Transverse colon (tissue), 4 donors: ENCODE results near the gene AKR1C1. TPM values are rescaled to one million over a fixed set of nuclear protein-coding genes. Genes with fewer than 3 reads are reported as not detected.

ENCODE experiments used
- DNase-seq: peaks from one replicate; pipeline ENCODE4 v3.0.0-alpha.2; 2019
- H3K27ac ChIP-seq, 4 donors: fragments of 200-600 bp; sonication (generic); 2 replicates each; pipeline ENCODE4 v1.5.1; 2016 to 2018; ENCODE audit warnings: inconsistent platforms in 4 of 4
- H3K27me3 ChIP-seq: fragments of 200-600 bp; sonication (generic); 2 replicates; pipeline ENCODE4 v1.5.1; 2017; ENCODE audit warnings: inconsistent platforms
- H3K36me3 ChIP-seq, 4 donors: fragments of 200-600 bp; sonication (generic); 2 replicates each; pipeline ENCODE4 v1.5.1; 2017 to 2019; ENCODE audit warnings: inconsistent platforms in 4 of 4
- H3K4me1 ChIP-seq, 4 donors: fragments of 200-600 bp; sonication (generic); 2 replicates each; pipeline ENCODE4 v1.5.1; 2017 to 2020; ENCODE audit warnings: inconsistent platforms in 4 of 4
- H3K4me3 ChIP-seq, 4 donors: fragments of 200-600 bp; sonication (generic); 1 replicate in 1 of 4; 2 replicates in 3 of 4; pipeline versions ENCODE4 v1.5.1 to v1.6.1; 2017 to 2019; ENCODE audit warnings: inconsistent platforms in 4 of 4
- H3K9me3 ChIP-seq, 2 donors: fragments of 200-600 bp; sonication (generic); 2 replicates each; pipeline ENCODE4 v1.5.1; 2017 to 2019; ENCODE audit warnings: inconsistent platforms in 2 of 2
- EP300 ChIP-seq: sonication (generic); formaldehyde crosslinking; IDR thresholded peaks from one replicate; pipeline ENCODE4 v1.6.1; 2017; ENCODE audit warnings: antibody characterized with exemption, low read depth
- POLR2A ChIP-seq: fragments of 450-650 bp; IDR thresholded peaks from one replicate; pipeline ENCODE4 v1.6.1; 2016; ENCODE audit warnings: antibody characterized with exemption, mild to moderate bottlenecking, moderate library complexity
- POLR2AphosphoS5 ChIP-seq, 3 donors: sonication (generic); formaldehyde crosslinking; IDR thresholded peaks; one replicate each; pipeline ENCODE4 v1.6.1; 2016; ENCODE audit warnings: antibody characterized with exemption in 3 of 3
- WGBS, 2 donors: methylation state at CpG; one replicate each; pipeline ENCODE4 v1.1.5; 2018; ENCODE audit warnings: low coverage in 1 of 2; 5-methylcytosine and 5-hydroxymethylcytosine counted together
- in situ Hi-C, 4 donors: fragments of 200-750 bp; cut with MboI; loops; one replicate each; pipeline versions ENCODE4 v1.15.0 to v1.15.1; 2017; ENCODE audit warnings: low sequenced_read_pairs in 3 of 4, low pct_ligation_motif_present in 1 of 4, low pct_unique_long_range_greater_than_20kb in 1 of 4
- intact Hi-C: fragments of 100-400 bp; cut with DNase I; formaldehyde crosslinking; loops from one replicate; pipeline ENCODE4 v1.15.1; 2023; ENCODE audit warnings: low total_unique reads
- total RNA-seq, 4 donors: library from RNA; depleted of rRNA; stranded (reverse); fragments of >200 nt; gene quantifications; one replicate each; pipeline ENCODE4 v1.1.0, GENCODE V29; 2016
- TF ChIP-seq, protein P1 (sequence below), 5 experiments: fragments of 200-600 bp in 3 of 5; fragments of 450-650 bp in 2 of 5; sonication (generic) in 3 of 5; IDR thresholded peaks; 1 replicate in 2 of 5; 2 replicates in 3 of 5; pipeline ENCODE4 v1.5.1; 2016 to 2017; ENCODE audit warnings: antibody characterized with exemption in 5 of 5, inconsistent platforms in 3 of 5, mild to moderate bottlenecking in 2 of 5, moderate library complexity in 1 of 5

The AKR1C1 gene
- total RNA-seq, 4 donors from 2014 or later = 3.0 to 20.5 (median 14.2) TPM

DNA sequence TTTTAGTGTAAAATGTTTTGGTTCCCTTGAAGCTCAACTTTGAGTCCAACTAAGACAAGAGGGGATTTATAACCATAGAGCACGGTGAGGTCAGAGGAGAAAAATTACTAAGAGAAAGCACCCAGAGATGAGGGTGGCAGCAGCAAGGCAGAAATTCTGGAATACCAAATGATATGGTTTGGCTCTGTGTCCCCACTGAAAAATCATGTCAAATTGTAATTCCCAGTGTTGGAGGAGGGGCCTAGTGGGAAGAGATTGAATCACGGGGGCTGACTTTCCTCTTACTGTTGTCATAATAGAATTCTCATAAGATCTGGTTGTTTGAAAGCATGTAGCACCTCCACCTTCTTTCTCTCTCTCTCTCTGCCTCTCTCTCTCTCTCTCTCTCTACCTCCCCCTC lies 19.4 kb upstream of the AKR1C1 start:
- WGBS, 2 donors = 51 to 77% methylated on average over 2 of the region's 2 CpGs
- intact Hi-C loops = no loop called here

DNA sequence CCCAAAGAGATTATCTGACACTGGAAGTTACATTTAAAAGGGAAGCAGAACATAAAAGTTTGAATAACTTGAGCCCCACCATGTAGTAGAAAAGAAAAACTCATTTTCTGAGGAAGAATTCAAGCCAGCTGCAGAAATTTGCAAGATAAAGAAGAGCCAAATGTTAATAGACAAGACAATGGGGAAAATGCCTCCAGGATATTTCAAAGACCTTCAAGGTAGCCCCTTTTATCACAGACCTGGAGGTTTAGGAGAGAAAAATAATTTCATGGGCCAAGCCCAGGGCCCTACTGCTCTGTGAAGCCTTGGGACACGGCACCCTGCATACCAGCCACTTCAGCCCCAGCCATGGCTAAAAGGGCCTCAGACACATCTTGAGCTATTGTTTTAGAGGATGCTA lies 18.4 kb upstream of the AKR1C1 start:
- intact Hi-C loops = no loop called here
- H3K27me3 ChIP-seq = no peaks in the 10 kb centered on the region
- peaks cover 4 to 40% (median 15%) of the 10 kb centered on the region in 4 donors for H3K4me1 ChIP-seq
- 86 to 92% methylated on average over 1 of the region's 1 CpG for WGBS, 2 donors
- no peaks in the 10 kb centered on the region for H3K9me3 ChIP-seq
- no peak for TF ChIP-seq EP300
- TF ChIP-seq, protein P1, sequence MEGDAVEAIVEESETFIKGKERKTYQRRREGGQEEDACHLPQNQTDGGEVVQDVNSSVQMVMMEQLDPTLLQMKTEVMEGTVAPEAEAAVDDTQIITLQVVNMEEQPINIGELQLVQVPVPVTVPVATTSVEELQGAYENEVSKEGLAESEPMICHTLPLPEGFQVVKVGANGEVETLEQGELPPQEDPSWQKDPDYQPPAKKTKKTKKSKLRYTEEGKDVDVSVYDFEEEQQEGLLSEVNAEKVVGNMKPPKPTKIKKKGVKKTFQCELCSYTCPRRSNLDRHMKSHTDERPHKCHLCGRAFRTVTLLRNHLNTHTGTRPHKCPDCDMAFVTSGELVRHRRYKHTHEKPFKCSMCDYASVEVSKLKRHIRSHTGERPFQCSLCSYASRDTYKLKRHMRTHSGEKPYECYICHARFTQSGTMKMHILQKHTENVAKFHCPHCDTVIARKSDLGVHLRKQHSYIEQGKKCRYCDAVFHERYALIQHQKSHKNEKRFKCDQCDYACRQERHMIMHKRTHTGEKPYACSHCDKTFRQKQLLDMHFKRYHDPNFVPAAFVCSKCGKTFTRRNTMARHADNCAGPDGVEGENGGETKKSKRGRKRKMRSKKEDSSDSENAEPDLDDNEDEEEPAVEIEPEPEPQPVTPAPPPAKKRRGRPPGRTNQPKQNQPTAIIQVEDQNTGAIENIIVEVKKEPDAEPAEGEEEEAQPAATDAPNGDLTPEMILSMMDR (IDR thresholded peaks at IDR 0.05) = no peak
- TF ChIP-seq POLR2A = no peak
- TF ChIP-seq POLR2AphosphoS5 (IDR thresholded peaks at IDR 0.05) = no peak
- in situ Hi-C loops = no loop called here
- no peak overlapping the region for H3K4me3 ChIP-seq
- H3K36me3 ChIP-seq = no peaks in the 10 kb centered on the region
- no peak for DNase-seq
- no peak overlapping the region for H3K27ac ChIP-seq

More for the DNA sequence above, 19.4 kb upstream of the AKR1C1 start:
- no peaks in the 10 kb centered on the region for H3K9me3 ChIP-seq
- H3K36me3 ChIP-seq = no peaks in the 10 kb centered on the region
- in situ Hi-C loops = no loop called here
- peak overlapping the region; percentile 9 to 48 (median 28) for H3K27ac ChIP-seq
- TF ChIP-seq POLR2AphosphoS5 (IDR thresholded peaks at IDR 0.05) (no peak), EP300 (no peak), POLR2A (no peak)
- TF ChIP-seq, protein P1 (IDR thresholded peaks at IDR 0.05) = no peak
- no peak for DNase-seq
- no peaks in the 10 kb centered on the region for H3K27me3 ChIP-seq
- peaks cover 4 to 40% (median 15%) of the 10 kb centered on the region in 4 donors for H3K4me1 ChIP-seq
- H3K4me3 ChIP-seq = no peak overlapping the region

DNA sequence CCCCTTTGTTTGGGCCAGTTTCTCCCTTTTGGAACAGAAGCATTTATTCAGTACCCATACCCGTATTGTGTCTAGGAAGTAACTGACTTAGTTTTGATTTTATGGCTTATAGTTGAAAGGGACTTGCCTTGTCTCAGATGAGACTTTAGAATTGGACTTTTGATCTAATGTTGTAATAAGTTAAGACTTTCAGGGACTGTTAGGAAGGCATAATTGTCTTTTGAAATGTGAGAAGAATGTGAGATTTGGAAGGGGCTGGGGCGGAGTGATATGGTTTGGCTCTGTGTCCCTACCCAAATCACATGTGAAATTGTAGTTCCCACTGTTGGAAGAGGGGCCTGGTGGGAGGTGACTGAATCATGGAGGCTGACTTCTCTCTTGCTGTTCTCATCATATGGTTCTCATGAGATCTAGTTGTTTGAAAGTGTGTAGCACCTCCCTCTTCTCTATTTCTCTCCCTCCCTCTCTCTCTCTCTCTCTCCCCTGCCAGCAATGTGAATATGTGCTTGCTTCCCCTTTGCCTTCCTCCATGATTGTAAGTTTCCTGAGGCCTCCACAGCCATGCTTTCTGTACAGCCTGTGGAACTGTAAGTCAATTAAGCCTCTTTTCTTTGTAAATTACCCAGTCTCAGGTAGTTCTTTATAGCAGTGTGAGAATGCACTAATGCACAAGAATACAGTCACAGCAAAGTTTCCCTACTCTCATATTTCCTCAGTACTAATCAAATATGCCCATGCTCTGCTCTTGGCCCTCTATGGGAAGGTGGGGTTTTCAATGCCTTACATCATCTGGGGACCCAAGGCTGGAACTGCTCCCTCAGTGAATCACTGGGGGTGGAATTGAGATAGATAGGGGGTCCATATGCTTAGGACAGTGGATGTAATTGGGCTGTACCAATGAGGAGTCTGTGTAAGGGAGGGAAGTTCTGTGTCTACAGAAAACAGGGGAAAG lies 17.2 kb upstream of the AKR1C1 start:
- peaks cover 4 to 40% (median 15%) of the 10 kb centered on the region in 4 donors for H3K4me1 ChIP-seq
- TF ChIP-seq, protein P1 (IDR thresholded peaks at IDR 0.05) = no peak
- TF ChIP-seq POLR2AphosphoS5 (IDR thresholded peaks at IDR 0.05) (no peak), EP300 (no peak), POLR2A (no peak)
- no peak for DNase-seq
- in situ Hi-C loops = no loop called here
- peak overlapping the region in 1 of 4 donors; percentile 21 for H3K27ac ChIP-seq
- H3K27me3 ChIP-seq = no peaks in the 10 kb centered on the region
- intact Hi-C loops = no loop called here
- H3K4me3 ChIP-seq = no peak overlapping the region
- no peaks in the 10 kb centered on the region for H3K9me3 ChIP-seq
- WGBS, 2 donors = 65 to 73% methylated on average over 2 of the region's 2 CpGs
- no peaks in the 10 kb centered on the region for H3K36me3 ChIP-seq

- peaks cover 0 to 40% (median 15%) of the 10 kb centered on the region in 4 donors for H3K4me1 ChIP-seq
- no peak overlapping the region for H3K4me3 ChIP-seq
- H3K36me3 ChIP-seq = no peaks in the 10 kb centered on the region
- intact Hi-C loops (no loop called here), in situ Hi-C loops (no loop called here)
- TF ChIP-seq POLR2A (no peak), EP300 (no peak), POLR2AphosphoS5 (IDR thresholded peaks at IDR 0.05) (no peak)
- TF ChIP-seq, protein P1 (IDR thresholded peaks at IDR 0.05) = no peak
- H3K27me3 ChIP-seq = no peaks in the 10 kb centered on the region
- no peaks in the 10 kb centered on the region for H3K9me3 ChIP-seq
- peak overlapping the region; percentile 58 to 73 (median 70) for H3K27ac ChIP-seq
- no peak for DNase-seq
Observed at GRCh38 chr10:4947039-4947634, 16.1 kb upstream of the AKR1C1 start.
